Measurements from ENCODE around the gene OTOG. TPM values are rescaled to one million over a fixed set of nuclear protein-coding genes. Genes with fewer than 3 reads are reported as not detected.

The OTOG gene, protein sequence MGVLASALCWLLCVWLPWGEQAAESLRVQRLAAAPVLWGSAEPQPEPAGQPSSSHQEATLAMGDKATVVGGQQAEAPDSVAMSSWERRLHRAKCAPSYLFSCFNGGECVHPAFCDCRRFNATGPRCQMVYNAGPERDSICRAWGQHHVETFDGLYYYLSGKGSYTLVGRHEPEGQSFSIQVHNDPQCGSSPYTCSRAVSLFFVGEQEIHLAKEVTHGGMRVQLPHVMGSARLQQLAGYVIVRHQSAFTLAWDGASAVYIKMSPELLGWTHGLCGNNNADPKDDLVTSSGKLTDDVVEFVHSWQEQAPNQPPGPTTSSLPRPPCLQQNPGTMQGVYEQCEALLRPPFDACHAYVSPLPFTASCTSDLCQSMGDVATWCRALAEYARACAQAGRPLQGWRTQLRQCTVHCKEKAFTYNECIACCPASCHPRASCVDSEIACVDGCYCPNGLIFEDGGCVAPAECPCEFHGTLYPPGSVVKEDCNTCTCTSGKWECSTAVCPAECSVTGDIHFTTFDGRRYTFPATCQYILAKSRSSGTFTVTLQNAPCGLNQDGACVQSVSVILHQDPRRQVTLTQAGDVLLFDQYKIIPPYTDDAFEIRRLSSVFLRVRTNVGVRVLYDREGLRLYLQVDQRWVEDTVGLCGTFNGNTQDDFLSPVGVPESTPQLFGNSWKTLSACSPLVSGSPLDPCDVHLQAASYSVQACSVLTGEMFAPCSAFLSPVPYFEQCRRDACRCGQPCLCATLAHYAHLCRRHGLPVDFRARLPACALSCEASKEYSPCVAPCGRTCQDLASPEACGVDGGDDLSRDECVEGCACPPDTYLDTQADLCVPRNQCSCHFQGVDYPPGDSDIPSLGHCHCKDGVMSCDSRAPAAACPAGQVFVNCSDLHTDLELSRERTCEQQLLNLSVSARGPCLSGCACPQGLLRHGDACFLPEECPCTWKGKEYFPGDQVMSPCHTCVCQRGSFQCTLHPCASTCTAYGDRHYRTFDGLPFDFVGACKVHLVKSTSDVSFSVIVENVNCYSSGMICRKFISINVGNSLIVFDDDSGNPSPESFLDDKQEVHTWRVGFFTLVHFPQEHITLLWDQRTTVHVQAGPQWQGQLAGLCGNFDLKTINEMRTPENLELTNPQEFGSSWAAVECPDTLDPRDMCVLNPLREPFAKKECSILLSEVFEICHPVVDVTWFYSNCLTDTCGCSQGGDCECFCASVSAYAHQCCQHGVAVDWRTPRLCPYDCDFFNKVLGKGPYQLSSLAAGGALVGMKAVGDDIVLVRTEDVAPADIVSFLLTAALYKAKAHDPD (N-terminal part only)
- total RNA-seq, result not detected

DNA sequence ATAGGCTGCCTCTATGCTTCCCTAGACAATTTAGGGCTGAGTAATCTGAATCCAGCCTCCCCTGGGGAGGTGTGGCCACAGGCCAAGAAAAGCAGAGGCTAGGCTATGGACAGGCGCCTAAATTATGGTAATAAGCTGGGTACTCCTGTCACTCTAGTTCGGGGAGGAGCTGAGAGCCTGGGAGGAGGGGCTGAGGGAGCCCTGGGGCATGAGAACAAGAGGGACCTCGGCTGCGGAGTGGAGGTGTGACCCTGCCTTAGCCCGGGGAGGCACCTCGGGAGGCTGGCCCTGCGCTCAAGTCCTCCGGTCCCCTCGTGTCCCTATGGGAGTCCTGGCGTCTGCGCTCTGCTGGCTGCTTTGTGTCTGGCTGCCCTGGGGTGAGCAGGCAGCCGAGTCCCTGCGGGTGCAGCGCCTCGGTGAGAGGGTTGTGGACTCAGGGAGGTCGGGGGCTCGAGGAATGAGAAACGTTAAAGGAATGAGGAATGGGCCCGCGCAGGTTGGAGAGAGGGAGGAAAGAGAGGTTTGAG lies at the start of gene OTOG:
Gene OTOG, plus strand, starts transcription at position 209 of the 527 bp plus-strand sequence. Its CDS starts 114 bp downstream, at position 323.
- DNase-seq (ENCODE audit: low spot score in 2 of 2), result no peak
- 4 to 12% methylated on average over 16 to 19 of the region's 20 CpGs for WGBS, 2 donors
- TF ChIP-seq POLR2A (IDR thresholded peaks at IDR 0.05), result no peak
- TF ChIP-seq, protein P1, sequence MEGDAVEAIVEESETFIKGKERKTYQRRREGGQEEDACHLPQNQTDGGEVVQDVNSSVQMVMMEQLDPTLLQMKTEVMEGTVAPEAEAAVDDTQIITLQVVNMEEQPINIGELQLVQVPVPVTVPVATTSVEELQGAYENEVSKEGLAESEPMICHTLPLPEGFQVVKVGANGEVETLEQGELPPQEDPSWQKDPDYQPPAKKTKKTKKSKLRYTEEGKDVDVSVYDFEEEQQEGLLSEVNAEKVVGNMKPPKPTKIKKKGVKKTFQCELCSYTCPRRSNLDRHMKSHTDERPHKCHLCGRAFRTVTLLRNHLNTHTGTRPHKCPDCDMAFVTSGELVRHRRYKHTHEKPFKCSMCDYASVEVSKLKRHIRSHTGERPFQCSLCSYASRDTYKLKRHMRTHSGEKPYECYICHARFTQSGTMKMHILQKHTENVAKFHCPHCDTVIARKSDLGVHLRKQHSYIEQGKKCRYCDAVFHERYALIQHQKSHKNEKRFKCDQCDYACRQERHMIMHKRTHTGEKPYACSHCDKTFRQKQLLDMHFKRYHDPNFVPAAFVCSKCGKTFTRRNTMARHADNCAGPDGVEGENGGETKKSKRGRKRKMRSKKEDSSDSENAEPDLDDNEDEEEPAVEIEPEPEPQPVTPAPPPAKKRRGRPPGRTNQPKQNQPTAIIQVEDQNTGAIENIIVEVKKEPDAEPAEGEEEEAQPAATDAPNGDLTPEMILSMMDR (IDR thresholded peaks at IDR 0.05), result no peak
- intact Hi-C loops (cut with DNase I; ENCODE audit: low total_unique reads), result no loop called here
- H3K4me3 ChIP-seq (ENCODE audit: low read depth, poor library complexity, severe bottlenecking), result no peak within 1 kb of the TSS

DNA sequence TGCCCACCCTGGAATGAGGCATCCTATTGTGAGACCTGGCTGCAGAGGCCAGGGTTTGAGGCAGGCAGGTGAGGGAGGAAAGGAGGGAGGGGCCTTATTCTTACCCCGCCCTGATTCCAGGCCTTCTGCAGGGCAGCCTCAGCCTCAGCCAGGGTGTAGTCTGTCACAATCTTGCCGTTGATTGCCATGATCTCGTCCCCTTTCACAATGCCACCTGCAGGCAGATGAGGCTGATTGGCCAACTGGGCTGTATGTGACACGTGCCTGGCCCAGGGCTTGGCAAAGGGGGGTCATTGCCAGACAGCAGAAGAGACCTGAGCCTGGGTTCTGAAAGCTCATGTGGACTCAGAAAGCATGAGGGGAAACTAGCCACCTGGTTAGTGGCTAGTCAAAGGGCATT lies 49.0 kb upstream of the OTOG start:
- 49 to 53% methylated on average over 3 to 4 of the region's 4 CpGs for WGBS, 2 donors
- DNase-seq (ENCODE audit: low spot score in 2 of 2), result no peak
- TF ChIP-seq POLR2A (IDR thresholded peaks at IDR 0.05), result no peak
- TF ChIP-seq, protein P1 (IDR thresholded peaks at IDR 0.05), result no peak
- intact Hi-C loops (cut with DNase I; ENCODE audit: low total_unique reads), result no loop called here
- H3K4me3 ChIP-seq (ENCODE audit: low read depth, poor library complexity, severe bottlenecking), result no peak overlapping the region

- DNase-seq (ENCODE audit: low spot score in 2 of 2), result no peak
Observed at GRCh38 chr11:17498475-17498874, 48.6 kb upstream of the OTOG start.

DNA sequence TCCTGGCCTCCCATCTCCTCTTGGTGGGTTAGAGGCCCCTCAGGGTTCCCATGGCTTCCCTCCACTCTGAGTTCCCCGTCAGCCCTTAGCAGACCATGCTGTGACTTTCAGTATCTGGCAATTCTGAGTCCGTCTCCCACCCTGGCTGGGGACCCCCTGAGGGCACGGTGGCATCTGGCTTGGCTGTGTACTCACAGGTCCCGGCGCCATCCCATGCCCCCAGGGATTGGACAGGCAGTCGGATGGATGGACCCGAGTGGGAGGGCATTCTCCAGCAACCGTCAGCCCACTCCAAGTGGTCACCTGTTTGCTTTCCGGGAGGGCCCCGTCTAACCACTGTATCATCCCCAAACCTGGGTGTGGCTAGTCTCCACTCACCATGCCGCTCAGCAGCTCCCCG lies 46.4 kb upstream of the OTOG start:
- no peak for DNase-seq (ENCODE audit: low spot score in 2 of 2)
- H3K4me3 ChIP-seq (ENCODE audit: low read depth, poor library complexity, severe bottlenecking), result no peak overlapping the region
- 77 to 88% methylated on average over 6 to 12 of the region's 12 CpGs for WGBS, 2 donors

More at GRCh38 chr11:17498475-17498874, 48.6 kb upstream of the OTOG start:
- no peak overlapping the region for H3K4me3 ChIP-seq (ENCODE audit: low read depth, poor library complexity, severe bottlenecking)
- 76 to 82% methylated on average over 5 of the region's 5 CpGs for WGBS, 2 donors
- intact Hi-C loops (cut with DNase I; ENCODE audit: low total_unique reads), result no loop called here
- no peak for TF ChIP-seq POLR2A (IDR thresholded peaks at IDR 0.05)
- TF ChIP-seq, protein P1 (IDR thresholded peaks at IDR 0.05), result no peak

More for the DNA sequence above, 46.4 kb upstream of the OTOG start:
- TF ChIP-seq POLR2A (IDR thresholded peaks at IDR 0.05), result no peak
- TF ChIP-seq, protein P1 (IDR thresholded peaks at IDR 0.05), result no peak
- intact Hi-C loops (cut with DNase I; ENCODE audit: low total_unique reads), result no loop called here

Measured in lower leg skin (tissue), 4 donors.